ENCODE data around the gene CORIN. TPM values are rescaled to one million over a fixed set of nuclear protein-coding genes. Genes with fewer than 3 reads are reported as not detected.

CORIN gene
- total and polyA plus RNA-seq, 2 of the 4 experiments (the other 2 are of a cell fraction), result 20.3 to 24.7 TPM

- Histone ChIP-seq H4K5ac (ENCODE audit: low read depth, low read length) (no peak overlapping the region), H3K4ac (ENCODE audit: low read depth, low read length) (no peak overlapping the region), H3K9me3 (ENCODE audit: control insufficient read depth, insufficient read depth, low read length) (no peaks in the 10 kb centered on the region), H3K27me3 (ENCODE audit: control insufficient read depth, insufficient read depth, low read length) (no peaks in the 10 kb centered on the region), H2BK20ac (ENCODE audit: low read depth, low read length) (no peak overlapping the region), H3K36me3 (ENCODE audit: control insufficient read depth, insufficient read depth, low read length) (no peaks in the 10 kb centered on the region), H3K9ac (ENCODE audit: low read depth, low read length) (no peak overlapping the region), H2AK9ac (replicated peaks; ENCODE audit: low read depth, low read length, poor library complexity) (no peak overlapping the region), H4K20me1 (ENCODE audit: insufficient read depth, low read length) (no peaks in the 10 kb centered on the region), H4K8ac (ENCODE audit: low read depth in 2 of 2, low read length in 2 of 2) (no peak overlapping the region), H3K9me1 (ENCODE audit: insufficient read depth, low read length) (no peaks in the 10 kb centered on the region), H3K79me1 (ENCODE audit: low read depth in 1 of 2, low read length in 2 of 2) (no peaks in the 10 kb centered on the region), H4K91ac (ENCODE audit: insufficient read depth, low read depth, low read length) (no peak overlapping the region), H3K4me2 (ENCODE audit: low read depth, low read length) (no peak overlapping the region), H2AK5ac (ENCODE audit: low read depth, low read length) (no peak overlapping the region), H2BK120ac (ENCODE audit: low read depth, low read length) (no peak overlapping the region), H2BK5ac (ENCODE audit: low read depth, low read length, poor library complexity, severe bottlenecking) (no peak overlapping the region), H3K4me3 (ENCODE audit: insufficient read depth, low read depth, low read length) (no peak overlapping the region), H3K27ac (ENCODE audit: insufficient read depth, low read length) (no peak overlapping the region), H3K23ac (ENCODE audit: low read depth, low read length) (no peak overlapping the region), H3K18ac (ENCODE audit: low read depth, low read length) (no peak overlapping the region), H3K4me1 (ENCODE audit: control insufficient read depth, insufficient read depth, low read length) (peaks cover 2% of the 10 kb centered on the region), H3K56ac (ENCODE audit: extremely low read depth, insufficient read depth, low read length) (no peak overlapping the region), H2AFZ (replicated peaks; ENCODE audit: low read length, poor library complexity) (no peak overlapping the region), H3K14ac (replicated peaks; ENCODE audit: low read depth, low read length) (no peak overlapping the region), H2BK15ac (ENCODE audit: low read depth, low read length) (no peak overlapping the region)
- intact Hi-C loops (cut with micrococcal nuclease), result no loop called here
- in situ Hi-C loops (cut with MboI; ENCODE audit: low sequenced_read_pairs), result no loop called here
- no peak for DNase-seq
- CTCF ChIA-PET, result no interaction called here
- dilution Hi-C loops (cut with HindIII; ENCODE audit: low sequenced_read_pairs, unreplicated experiment), result no loop called here
- ATAC-seq (ENCODE audit: low read depth), result no peak
- POLR2A ChIA-PET (ENCODE audit: unreplicated experiment), result no interaction called here
- BruUV-seq (replicated peaks), result no TSS peak
- TF ChIP-seq MAZ (IDR thresholded peaks at IDR 0.05; ENCODE audit: borderline replicate concordance, low read depth, low read length) (no peak), CEBPB (IDR thresholded peaks at IDR 0.05; ENCODE audit: low read depth, low read length) (no peak)
Observed at GRCh38 chr4:47617607-47618006, 220.3 kb downstream of the CORIN start.
